Measurements from ENCODE around the gene LMF1. TPM values are rescaled to one million over a fixed set of nuclear protein-coding genes. Genes with fewer than 3 reads are reported as not detected.

LMF1 gene
- polyA plus RNA-seq, 10 donors, result 7.7 to 13.5 (median 10.4) TPM

GRCh38 chr16:813916-814412, 156.8 kb downstream of the LMF1 start:
- DNase-seq, result no peak

GRCh38 chr16:813204-813915, 157.4 kb downstream of the LMF1 start:
- peak; percentile 20 to 66 (median 36) for DNase-seq

GRCh38 chr16:808085-808386, 162.7 kb downstream of the LMF1 start:
- DNase-seq, result no peak

GRCh38 chr16:807347-808084, 163.3 kb downstream of the LMF1 start:
- DNase-seq, result peak; percentile 89 to 97 (median 94)

GRCh38 chr16:805474-805873, 165.3 kb downstream of the LMF1 start:
- DNase-seq, result no peak

GRCh38 chr16:804193-805048, 166.4 kb downstream of the LMF1 start:
- no peak for DNase-seq

GRCh38 chr16:803754-804080, 167.1 kb downstream of the LMF1 start:
- no peak for DNase-seq

Other genes starting within 250 kb of the LMF1 start
- 10 to 100 TPM in 6 of 10 donors, 1 to 10 TPM in 4; 6.4 to 18.5 (median 12.9) TPM for gene ANTKMT, start 249.8 kb downstream of the LMF1 start, polyA plus RNA-seq (ENCODE audit: insufficient read length in 10 of 10)
- 1 to 10 TPM in 4 of 10 donors, under 1 TPM in 6; 0.59 to 2.1 (median 0.96) TPM for gene CCDC78, start 244.5 kb downstream of the LMF1 start, polyA plus RNA-seq (ENCODE audit: insufficient read length in 10 of 10)
- gene HAGHL, start 243.9 kb downstream of the LMF1 start, polyA plus RNA-seq (ENCODE audit: insufficient read length in 10 of 10), result 1 to 10 TPM; 1.3 to 6.8 (median 2.0) TPM
- gene CIAO3, start 230.0 kb downstream of the LMF1 start, polyA plus RNA-seq (ENCODE audit: insufficient read length in 10 of 10), result 10 to 100 TPM; 11.4 to 17.5 (median 15.0) TPM
- gene MSLN, start 210.2 kb downstream of the LMF1 start, polyA plus RNA-seq (ENCODE audit: insufficient read length in 10 of 10), result 1 to 10 TPM in 2 of 10 donors, under 1 TPM in 8; 0.28 to 3.8 (median 0.55) TPM
- gene RPUSD1, start 182.6 kb downstream of the LMF1 start, polyA plus RNA-seq (ENCODE audit: insufficient read length in 10 of 10), result 10 to 100 TPM in 2 of 10 donors, 1 to 10 TPM in 8; 6.8 to 13.7 (median 9.0) TPM
- 10 to 100 TPM in 9 of 10 donors, 1 to 10 TPM in 1; 9.3 to 20.5 (median 14.5) TPM for gene CHTF18, start 182.4 kb downstream of the LMF1 start, polyA plus RNA-seq (ENCODE audit: insufficient read length in 10 of 10)
- gene GNG13, start 170.2 kb downstream of the LMF1 start, polyA plus RNA-seq (ENCODE audit: insufficient read length in 10 of 10), result under 1 TPM in 1 of 10 donors, not detected in 9; 0.16 TPM
- 10 to 100 TPM; 29.4 to 38.0 (median 31.9) TPM for gene SOX8, start 10.8 kb upstream of the LMF1 start, polyA plus RNA-seq (ENCODE audit: insufficient read length in 10 of 10)
- gene SSTR5, start 101.8 kb upstream of the LMF1 start, polyA plus RNA-seq (ENCODE audit: insufficient read length in 10 of 10), result under 1 TPM in 2 of 10 donors, not detected in 8; 0.12 to 0.15 TPM
- gene C1QTNF8, start 125.3 kb upstream of the LMF1 start, polyA plus RNA-seq (ENCODE audit: insufficient read length in 10 of 10), result not detected
- 10 to 100 TPM; 30.7 to 52.0 (median 36.2) TPM for gene CACNA1H, start 182.1 kb upstream of the LMF1 start, polyA plus RNA-seq (ENCODE audit: insufficient read length in 10 of 10)

All from muscle of back (tissue), 11 donors.